NCI-H82 treated with DMSO at 0.1 percent for 48 hours (cell line): ENCODE data around the gene OR13J1.

Experiments
- DNase-seq: peaks from one replicate; lab custom pipeline; 2025; ENCODE audit not compliant: unreplicated experiment; lab: John Stamatoyannopoulos, UW

OR13J1 gene

GRCh38 chr9:35859990-35860339 is 10.2 kb downstream of the OR13J1 start:
- no peak for DNase-seq

GRCh38 chr9:35859310-35859989 is 10.8 kb downstream of the OR13J1 start:
- DNase-seq = no peak

GRCh38 chr9:35858458-35858857 is 11.7 kb downstream of the OR13J1 start:
- no peak for DNase-seq

DNA sequence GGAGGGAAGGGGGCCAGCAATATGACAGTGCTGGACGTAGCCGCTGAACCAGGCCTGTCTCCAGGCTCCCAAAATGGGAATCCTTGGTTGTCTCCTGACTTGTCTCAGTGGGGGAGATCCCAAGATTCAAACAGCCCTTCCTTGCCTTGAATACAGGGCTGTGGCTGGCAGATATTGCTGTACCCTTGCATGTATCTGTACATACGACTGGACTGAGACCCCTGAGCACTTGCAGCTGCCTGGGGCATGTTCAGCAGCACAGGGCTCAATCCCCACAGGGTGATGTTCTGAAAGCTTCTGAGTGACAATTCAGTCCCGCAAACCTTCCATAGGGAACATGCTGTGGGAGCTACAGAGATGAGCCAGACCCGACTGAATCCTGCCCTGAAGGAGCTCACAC is 13.3 kb downstream of the OR13J1 start:
- no peak for DNase-seq

DNA sequence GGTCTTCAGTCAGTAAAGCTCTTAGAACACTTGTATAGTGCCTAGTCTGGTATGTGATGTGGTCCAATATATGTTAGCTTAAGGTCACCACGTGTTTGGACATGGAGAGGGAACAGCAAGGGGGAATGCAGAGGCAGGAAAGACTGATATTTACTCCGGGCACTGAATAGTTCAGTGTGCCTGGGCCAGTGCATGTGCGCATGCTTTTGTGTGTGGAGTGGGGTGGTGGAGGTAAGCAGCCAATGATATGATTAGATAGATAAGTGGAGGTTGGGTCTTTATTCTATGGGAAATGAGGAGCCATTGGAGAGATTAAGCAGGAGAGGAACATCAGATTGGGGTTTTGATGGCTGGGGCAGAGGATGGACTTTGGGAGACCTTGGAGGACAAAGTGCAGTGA is 14.0 kb downstream of the OR13J1 start:
- no peak for DNase-seq

DNA sequence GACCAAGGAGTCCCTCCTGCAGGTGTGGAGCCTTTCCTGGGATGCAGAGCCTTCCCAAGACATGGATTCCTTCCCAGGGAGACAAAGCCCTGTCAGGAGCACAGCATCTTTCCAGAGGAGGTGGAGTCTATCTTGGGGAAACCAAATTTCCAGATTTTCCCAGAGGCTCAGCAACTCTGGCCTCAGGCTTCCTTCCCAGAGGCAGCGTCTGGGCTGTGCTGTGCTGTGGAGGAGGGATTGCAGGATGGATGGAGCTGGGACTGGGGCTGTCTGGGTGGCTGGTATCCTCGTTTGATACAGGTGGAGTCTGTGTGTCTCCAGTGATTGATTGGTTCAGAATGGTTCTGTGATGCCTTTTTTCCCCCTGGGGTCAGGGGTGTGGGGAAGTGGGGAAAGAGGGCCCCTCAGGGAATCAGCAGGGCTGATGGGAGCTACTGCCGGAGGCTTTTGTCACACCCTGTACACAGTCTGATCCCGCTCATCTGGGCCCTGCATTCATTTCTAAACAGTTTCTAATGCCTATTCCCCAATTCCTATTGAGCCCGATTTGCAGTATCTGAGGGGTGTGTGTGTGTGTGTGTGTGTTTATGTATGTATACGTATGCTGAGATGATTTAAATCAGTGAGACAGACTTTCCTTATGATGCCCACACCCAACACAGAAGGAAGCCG is 16.0 kb downstream of the OR13J1 start:
- DNase-seq = no peak

GRCh38 chr9:35852876-35853865 is 17.0 kb downstream of the OR13J1 start:
- no peak for DNase-seq

DNA sequence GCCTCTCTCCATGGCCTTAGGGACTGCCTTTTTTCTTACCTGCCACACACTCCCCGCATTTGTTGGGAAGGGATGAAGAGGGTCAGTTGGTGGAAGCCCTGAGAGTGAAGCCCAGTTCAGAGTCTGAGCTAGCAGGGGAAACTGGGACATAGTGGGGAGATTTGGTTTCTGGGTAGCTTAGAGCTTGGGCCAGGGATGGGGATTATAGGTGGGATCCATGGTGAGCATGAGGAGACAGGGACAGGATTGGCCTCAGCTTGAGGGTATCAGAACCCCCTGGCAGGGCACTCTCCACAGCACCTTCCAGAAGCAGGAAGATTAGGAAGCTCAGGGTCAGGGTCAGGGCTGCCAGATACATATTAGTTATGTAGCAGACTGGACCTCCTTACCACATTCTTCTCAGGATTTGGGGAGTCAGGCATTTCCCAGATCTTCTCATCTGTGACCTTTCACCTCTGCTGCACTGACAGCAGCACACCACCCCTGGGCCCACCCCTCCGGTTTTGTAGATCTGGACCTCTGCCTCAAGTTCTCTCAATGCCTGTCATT is 17.9 kb downstream of the OR13J1 start:
- no peak for DNase-seq

- no peak for DNase-seq
Measured at GRCh38 chr9:35847792-35848572, 22.2 kb downstream of the OR13J1 start.

DNA sequence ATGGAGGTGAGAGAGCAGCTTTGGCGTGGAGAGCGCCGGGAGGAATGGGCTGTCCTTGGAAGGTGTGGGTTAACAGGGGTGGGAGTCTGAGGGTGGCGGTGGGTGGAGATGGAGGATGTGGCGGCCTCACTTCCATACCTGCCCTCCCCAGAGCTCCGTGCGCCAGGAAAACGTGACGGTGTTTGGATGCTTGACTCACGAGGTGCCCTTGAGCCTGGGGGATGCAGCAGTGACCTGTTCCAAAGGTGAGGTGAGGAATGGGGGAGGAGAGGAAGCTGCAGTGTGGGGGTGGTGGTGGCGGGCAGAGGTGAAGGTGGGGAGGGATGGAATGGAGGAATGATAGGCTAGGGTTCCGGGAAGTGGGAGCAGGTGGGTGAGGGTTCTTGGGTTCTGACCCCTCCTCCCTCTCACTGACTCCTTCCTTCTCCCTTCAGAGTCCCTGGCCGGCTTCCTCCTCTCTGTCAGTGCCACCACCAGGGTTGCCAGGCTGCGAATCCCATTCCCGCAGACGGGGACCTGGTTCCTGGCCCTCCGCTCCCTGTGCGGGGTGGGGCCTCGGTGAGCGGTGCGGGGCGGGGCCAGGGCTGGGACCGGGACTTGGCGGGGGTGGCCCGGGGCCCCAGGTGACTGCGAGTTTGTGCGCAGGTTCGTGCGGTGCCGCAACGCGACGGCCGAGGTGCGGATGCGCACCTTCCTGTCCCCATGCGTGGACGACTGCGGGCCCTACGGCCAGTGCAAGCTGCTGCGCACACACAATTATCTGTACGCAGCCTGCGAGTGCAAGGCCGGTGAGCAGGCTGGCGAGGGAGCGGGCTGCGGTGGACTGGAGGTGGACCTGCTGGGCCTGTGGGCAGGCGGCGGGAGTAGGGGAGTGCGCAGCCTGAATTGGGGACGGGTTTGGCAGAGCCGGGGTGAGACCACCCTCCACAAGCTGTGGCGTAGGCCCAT is 24.1 kb downstream of the OR13J1 start:
- DNase-seq = no peak

DNA sequence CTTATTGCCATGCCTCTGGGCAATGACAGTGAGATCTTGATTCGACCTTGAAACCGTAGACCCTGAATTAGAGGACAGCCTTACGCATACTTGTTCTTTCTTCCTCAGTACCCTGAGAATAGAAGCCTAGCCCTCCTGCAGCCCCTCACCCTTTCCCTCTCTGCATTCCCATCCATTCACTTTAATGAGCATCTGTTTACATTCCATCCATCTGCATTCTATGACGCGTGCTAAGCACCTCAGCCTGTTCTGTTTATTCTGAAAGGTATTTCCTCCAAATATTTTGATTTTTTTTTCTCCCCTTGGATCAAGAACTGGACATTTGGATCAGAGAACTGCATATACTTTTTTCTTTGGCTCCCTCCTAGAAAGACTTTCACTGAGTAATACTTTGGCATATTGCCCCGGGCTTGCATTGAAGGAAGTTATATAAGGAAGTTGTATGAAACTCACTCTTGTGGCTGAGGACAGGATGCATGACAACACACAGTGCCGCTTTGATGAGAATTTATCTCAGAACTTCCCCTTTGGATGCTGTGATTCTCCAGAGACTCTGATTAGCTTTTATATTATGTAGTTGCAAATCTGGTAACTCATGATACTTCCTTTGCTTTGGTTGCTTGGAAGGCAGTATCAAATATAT is 25.5 kb downstream of the OR13J1 start:
- no peak for DNase-seq

- no peak for DNase-seq
Measured at GRCh38 chr9:35842795-35843194, 27.4 kb downstream of the OR13J1 start.

- DNase-seq = no peak
Measured at GRCh38 chr9:35842020-35842745, 28.0 kb downstream of the OR13J1 start.

DNA sequence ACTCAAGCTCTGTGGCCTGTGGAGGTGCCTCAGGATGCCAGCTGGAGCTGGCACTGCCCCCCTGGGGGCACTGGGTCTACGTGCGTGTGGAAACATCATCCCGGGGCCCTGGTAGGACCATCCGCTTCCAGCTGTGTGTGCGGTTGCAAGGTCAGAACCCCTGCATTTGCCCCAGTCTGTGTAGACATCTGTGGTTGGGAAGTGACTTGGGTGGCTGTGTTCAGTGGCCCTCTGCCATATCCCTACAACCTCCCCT is 28.6 kb downstream of the OR13J1 start:
- no peak for DNase-seq

DNA sequence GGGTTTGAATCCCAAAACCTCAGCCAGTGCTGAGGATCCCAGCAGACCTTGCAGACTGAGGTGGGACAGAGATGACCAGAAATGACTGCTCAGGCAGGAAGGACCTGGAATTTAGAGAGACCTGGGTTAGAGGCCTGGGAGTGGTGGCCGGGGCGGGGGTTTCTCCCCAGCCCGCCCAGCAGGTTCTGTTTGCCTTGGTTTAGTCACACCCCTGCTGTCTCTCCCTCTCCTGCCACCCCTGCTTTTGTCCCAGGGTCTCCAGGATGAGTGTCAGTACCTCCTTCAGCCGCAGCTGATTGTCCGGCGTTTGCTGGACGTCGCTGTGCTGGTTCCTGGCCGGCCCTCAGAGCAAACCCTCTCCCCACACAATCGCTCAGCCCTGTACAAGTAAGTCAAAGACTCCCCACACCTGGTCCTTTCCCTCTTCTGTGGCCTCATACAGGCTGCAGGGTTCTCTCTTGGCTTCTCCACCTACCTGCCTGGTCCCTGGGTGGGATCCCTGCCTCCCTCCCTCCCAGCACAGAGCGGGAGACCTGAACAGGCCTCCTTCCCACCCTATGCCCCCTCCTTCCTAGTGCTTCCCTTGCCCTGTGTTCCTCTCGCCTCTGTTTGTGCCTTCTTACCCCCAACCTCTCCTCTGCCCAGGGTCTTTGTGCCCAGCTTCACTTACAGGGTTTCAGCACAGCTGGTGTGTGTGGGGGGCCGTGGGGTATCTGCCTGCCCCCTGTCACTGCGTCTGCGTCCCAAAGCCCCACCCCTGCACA is 29.1 kb downstream of the OR13J1 start:
- no peak for DNase-seq

GRCh38 chr9:35839926-35840325 is 30.3 kb downstream of the OR13J1 start:
- DNase-seq = no peak

- no peak for DNase-seq
Measured at GRCh38 chr9:35836595-35836994, 33.6 kb downstream of the OR13J1 start.

DNA sequence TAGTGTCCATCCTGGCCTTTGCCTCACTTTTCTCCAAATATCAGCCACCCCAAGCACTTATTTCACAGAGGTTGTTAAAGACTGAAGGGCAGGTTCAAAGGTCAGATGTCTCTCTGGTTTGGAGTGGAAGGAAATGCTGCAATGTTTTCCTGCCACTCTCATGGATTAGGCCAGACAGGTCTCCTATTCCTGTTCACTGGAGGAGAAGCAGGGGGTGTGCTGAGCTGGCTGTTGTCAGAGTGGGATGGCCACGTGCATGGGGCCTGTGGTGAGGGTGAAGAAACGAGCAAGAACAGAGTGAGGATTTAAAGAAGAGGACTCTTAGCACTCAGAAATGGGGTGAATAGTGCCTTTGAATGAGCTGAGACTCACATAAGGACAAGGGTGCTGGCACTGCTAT is 34.4 kb downstream of the OR13J1 start:
- DNase-seq = no peak
